HG02763 (cell line): Measurements from ENCODE around the gene TMEM141.

Experiments
- ATAC-seq: cut with Tn5 transposase; IDR thresholded peaks from one replicate; pipeline ENCODE4 v1.9.1; 2021; ENCODE audit warnings: mild to moderate bottlenecking, moderate library complexity; ENCODE audit not compliant: unreplicated experiment

Gene TMEM141

GRCh38 chr9:136790640-136791515 is at the start of gene TMEM141:
TSS of gene TMEM141 (plus strand) at chr9:136791344. CDS start at chr9:136791371, 27 bp downstream.
- peak; percentile 82 for ATAC-seq

- no peak for ATAC-seq
Observed at GRCh38 chr9:136741883-136742571, 49.1 kb upstream of the TMEM141 start.

GRCh38 chr9:136742591-136743391 is 48.4 kb upstream of the TMEM141 start, which contains the start of gene LCN10:
TSS of gene LCN10 (minus strand) at chr9:136742940. CDS start at chr9:136742903, 37 bp downstream.
- ATAC-seq: no peak

- ATAC-seq: no peak
Observed at GRCh38 chr9:136743639-136744211, 47.4 kb upstream of the TMEM141 start.

- no peak for ATAC-seq
Observed at GRCh38 chr9:136744773-136745172, 46.4 kb upstream of the TMEM141 start.

- ATAC-seq: no peak
Observed at GRCh38 chr9:136745389-136746154, 45.6 kb upstream of the TMEM141 start.

- no peak for ATAC-seq
Observed at GRCh38 chr9:136746155-136746490, 45.0 kb upstream of the TMEM141 start.

GRCh38 chr9:136746621-136747020 is 44.5 kb upstream of the TMEM141 start:
- no peak for ATAC-seq

GRCh38 chr9:136747161-136748060 is 43.7 kb upstream of the TMEM141 start:
- no peak for ATAC-seq

GRCh38 chr9:136748201-136748600 is 42.9 kb upstream of the TMEM141 start, which contains the start of gene LCN6:
TSS of gene LCN6 (minus strand) at chr9:136748525. CDS start at chr9:136748483, 42 bp downstream.
- ATAC-seq: no peak

- no peak for ATAC-seq
Observed at GRCh38 chr9:136748666-136749611, 42.2 kb upstream of the TMEM141 start.

- no peak for ATAC-seq
Observed at GRCh38 chr9:136750526-136750925, 40.6 kb upstream of the TMEM141 start.

GRCh38 chr9:136751244-136751643 is 39.9 kb upstream of the TMEM141 start:
- no peak for ATAC-seq

- ATAC-seq: no peak
Observed at GRCh38 chr9:136751814-136752213, 39.3 kb upstream of the TMEM141 start.

GRCh38 chr9:136753371-136754058 is 37.6 kb upstream of the TMEM141 start:
- no peak for ATAC-seq

GRCh38 chr9:136754059-136754572 is 37.0 kb upstream of the TMEM141 start:
- no peak for ATAC-seq
